ENCODE measurements around the gene ZBTB7C. TPM values are rescaled to one million over a fixed set of nuclear protein-coding genes. Genes with fewer than 3 reads are reported as not detected.

ZBTB7C gene
- total RNA-seq, 1 experiment from 2014 or later = 0.18 TPM

- Histone ChIP-seq H3K36me3 (ENCODE audit: control insufficient read depth, insufficient read depth, low read length) (no peaks in the 10 kb centered on the region), H3K9me3 (no peaks in the 10 kb centered on the region), H3K27me3 (replicated peaks; ENCODE audit: control insufficient read depth, insufficient read depth, low read length) (no peaks in the 10 kb centered on the region), H3K4me3 (ENCODE audit: low read depth, low read length) (no peak overlapping the region), H3K4me1 (no peaks in the 10 kb centered on the region)
- ChIA-PET POLR2A (no interaction called here), CTCF (no interaction called here)
- H3K36me3 Mint-ChIP-seq (ENCODE audit: insufficient read depth, unreplicated experiment) = no peaks in the 10 kb centered on the region
- TF ChIP-seq CTCF (IDR thresholded peaks at IDR 0.05; ENCODE audit: insufficient read depth in 1 of 2, low read depth in 1 of 2, low read length in 1 of 2, severe bottlenecking in 1 of 2, unreplicated experiment in 1 of 2) = no peak
- peaks cover 21% of the 10 kb centered on the region for H3K4me1 Mint-ChIP-seq (ENCODE audit: low read depth, unreplicated experiment)
- H3K9me3 Mint-ChIP-seq (ENCODE audit: unreplicated experiment) = no peaks in the 10 kb centered on the region
- H3K4me3 Mint-ChIP-seq (ENCODE audit: unreplicated experiment) = no peak overlapping the region
- intact Hi-C loops (cut with micrococcal nuclease; ENCODE audit: unreplicated experiment) = no loop called here
- no peak overlapping the region for H3K27ac Mint-ChIP-seq (ENCODE audit: unreplicated experiment)
- H3K27me3 Mint-ChIP-seq (ENCODE audit: insufficient read depth, unreplicated experiment) = peaks cover 3% of the 10 kb centered on the region
- DNase-seq = no peak
- no TSS peak for BruUV-seq (replicated peaks)
Observed at GRCh38 chr18:48139431-48140347, 269.5 kb downstream of the ZBTB7C start.

GRCh38 chr18:48138660-48139430 lies 270.3 kb downstream of the ZBTB7C start:
- H3K27ac Mint-ChIP-seq (ENCODE audit: unreplicated experiment) = no peak overlapping the region
- TF ChIP-seq CTCF (IDR thresholded peaks at IDR 0.05; ENCODE audit: insufficient read depth in 1 of 2, low read depth in 1 of 2, low read length in 1 of 2, severe bottlenecking in 1 of 2, unreplicated experiment in 1 of 2) = no peak
- BruUV-seq (replicated peaks) = no TSS peak

GRCh38 chr18:48138210-48138609 lies 271.0 kb downstream of the ZBTB7C start:
- H3K9me3 ChIP-seq = no peaks in the 10 kb centered on the region
- peaks cover 3% of the 10 kb centered on the region for H3K27me3 Mint-ChIP-seq (ENCODE audit: insufficient read depth, unreplicated experiment)
- H3K4me3 Mint-ChIP-seq (ENCODE audit: unreplicated experiment) = no peak overlapping the region
- CTCF ChIA-PET = no interaction called here
- POLR2A ChIA-PET = interaction anchor here (0.6 kb wide), 1 partner anchor 24 kb away, joined by 3 read pairs; no protein-coding TSS in a partner anchor
- no TSS peak for BruUV-seq (replicated peaks)
- intact Hi-C loops (cut with micrococcal nuclease; ENCODE audit: unreplicated experiment) = no loop called here
- H3K4me3 ChIP-seq (ENCODE audit: low read depth, low read length) = no peak overlapping the region
- no peaks in the 10 kb centered on the region for H3K9me3 Mint-ChIP-seq (ENCODE audit: unreplicated experiment)
- no peaks in the 10 kb centered on the region for H3K4me1 ChIP-seq
- DNase-seq = no peak
- no peaks in the 10 kb centered on the region for H3K36me3 ChIP-seq (ENCODE audit: control insufficient read depth, insufficient read depth, low read length)
- H3K27ac Mint-ChIP-seq (ENCODE audit: unreplicated experiment) = no peak overlapping the region
- no peak for TF ChIP-seq CTCF (IDR thresholded peaks at IDR 0.05; ENCODE audit: insufficient read depth in 1 of 2, low read depth in 1 of 2, low read length in 1 of 2, severe bottlenecking in 1 of 2, unreplicated experiment in 1 of 2)
- no peaks in the 10 kb centered on the region for H3K27me3 ChIP-seq (replicated peaks; ENCODE audit: control insufficient read depth, insufficient read depth, low read length)
- H3K36me3 Mint-ChIP-seq (ENCODE audit: insufficient read depth, unreplicated experiment) = no peaks in the 10 kb centered on the region
- peaks cover 14% of the 10 kb centered on the region for H3K4me1 Mint-ChIP-seq (ENCODE audit: low read depth, unreplicated experiment)

More at GRCh38 chr18:48138660-48139430, 270.3 kb downstream of the ZBTB7C start:
- ChIA-PET CTCF (no interaction called here), POLR2A (no interaction called here)
- no peak for DNase-seq
- H3K4me1 Mint-ChIP-seq (ENCODE audit: low read depth, unreplicated experiment) = peaks cover 20% of the 10 kb centered on the region
- H3K4me3 ChIP-seq (ENCODE audit: low read depth, low read length) = no peak overlapping the region
- no peaks in the 10 kb centered on the region for H3K36me3 Mint-ChIP-seq (ENCODE audit: insufficient read depth, unreplicated experiment)
- intact Hi-C loops (cut with micrococcal nuclease; ENCODE audit: unreplicated experiment) = no loop called here
- H3K4me3 Mint-ChIP-seq (ENCODE audit: unreplicated experiment) = no peak overlapping the region
- H3K27me3 Mint-ChIP-seq (ENCODE audit: insufficient read depth, unreplicated experiment) = peaks cover 3% of the 10 kb centered on the region
- no peaks in the 10 kb centered on the region for H3K4me1 ChIP-seq
- H3K36me3 ChIP-seq (ENCODE audit: control insufficient read depth, insufficient read depth, low read length) = no peaks in the 10 kb centered on the region
- H3K9me3 Mint-ChIP-seq (ENCODE audit: unreplicated experiment) = no peaks in the 10 kb centered on the region
- H3K9me3 ChIP-seq = no peaks in the 10 kb centered on the region
- no peaks in the 10 kb centered on the region for H3K27me3 ChIP-seq (replicated peaks; ENCODE audit: control insufficient read depth, insufficient read depth, low read length)
